ENCODE results near the gene CPVL. TPM values are rescaled to one million over a fixed set of nuclear protein-coding genes. Genes with fewer than 3 reads are reported as not detected.
A peak's percentile ranks its signal among the peaks of the same experiment; 100 is the strongest.

Gene CPVL
- total RNA-seq, 2 donors from 2014 or later = 4.7 to 48.3 TPM

GRCh38 chr7:29184599-29184998 is 38.3 kb upstream of the CPVL start:
- intact Hi-C loops (cut with DNase I) = no loop called here
- Histone ChIP-seq H3K27me3 (replicated peaks; ENCODE audit: insufficient read depth) (no peaks in the 10 kb centered on the region), H3K9me3 (no peaks in the 10 kb centered on the region), H3K36me3 (no peaks in the 10 kb centered on the region), H3K4me1 (replicated peaks) (no peaks in the 10 kb centered on the region), H3K27ac (no peak overlapping the region), H3K4me3 (no peak overlapping the region)
- no peak for DNase-seq (ENCODE audit: low spot score)
- WGBS = 98% methylated on average over 2 of the region's 2 CpGs
- TF ChIP-seq POLR2A (IDR thresholded peaks at IDR 0.05) (no peak), POLR2AphosphoS5 (IDR thresholded peaks at IDR 0.05) (no peak)
- TF ChIP-seq, protein P1, sequence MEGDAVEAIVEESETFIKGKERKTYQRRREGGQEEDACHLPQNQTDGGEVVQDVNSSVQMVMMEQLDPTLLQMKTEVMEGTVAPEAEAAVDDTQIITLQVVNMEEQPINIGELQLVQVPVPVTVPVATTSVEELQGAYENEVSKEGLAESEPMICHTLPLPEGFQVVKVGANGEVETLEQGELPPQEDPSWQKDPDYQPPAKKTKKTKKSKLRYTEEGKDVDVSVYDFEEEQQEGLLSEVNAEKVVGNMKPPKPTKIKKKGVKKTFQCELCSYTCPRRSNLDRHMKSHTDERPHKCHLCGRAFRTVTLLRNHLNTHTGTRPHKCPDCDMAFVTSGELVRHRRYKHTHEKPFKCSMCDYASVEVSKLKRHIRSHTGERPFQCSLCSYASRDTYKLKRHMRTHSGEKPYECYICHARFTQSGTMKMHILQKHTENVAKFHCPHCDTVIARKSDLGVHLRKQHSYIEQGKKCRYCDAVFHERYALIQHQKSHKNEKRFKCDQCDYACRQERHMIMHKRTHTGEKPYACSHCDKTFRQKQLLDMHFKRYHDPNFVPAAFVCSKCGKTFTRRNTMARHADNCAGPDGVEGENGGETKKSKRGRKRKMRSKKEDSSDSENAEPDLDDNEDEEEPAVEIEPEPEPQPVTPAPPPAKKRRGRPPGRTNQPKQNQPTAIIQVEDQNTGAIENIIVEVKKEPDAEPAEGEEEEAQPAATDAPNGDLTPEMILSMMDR (IDR thresholded peaks at IDR 0.05) = no peak

DNA sequence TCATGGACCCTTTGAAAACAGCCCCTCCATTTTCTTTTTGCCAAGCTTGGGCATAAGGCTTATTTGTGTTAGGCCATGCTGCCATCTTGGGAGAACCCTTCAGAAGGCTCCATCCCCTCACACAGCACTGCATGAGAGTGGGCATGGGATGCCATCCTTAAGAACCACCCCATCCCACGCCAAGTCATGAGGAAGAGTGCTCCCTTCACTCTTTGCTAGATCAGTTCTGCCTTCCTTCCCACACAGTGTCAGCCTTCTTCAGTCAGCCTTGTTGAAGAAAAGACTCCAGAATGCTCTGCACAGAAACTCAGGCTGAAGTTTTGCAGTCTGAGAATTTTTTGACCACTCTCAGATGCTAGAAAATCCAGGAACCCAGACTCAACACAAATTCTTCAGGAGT is 32.8 kb upstream of the CPVL start:
- TF ChIP-seq POLR2A (IDR thresholded peaks at IDR 0.05) (no peak), POLR2AphosphoS5 (IDR thresholded peaks at IDR 0.05) (no peak)
- TF ChIP-seq, protein P1 (IDR thresholded peaks at IDR 0.05) = no peak
- 80% methylated on average over 1 of the region's 1 CpG for WGBS

DNA sequence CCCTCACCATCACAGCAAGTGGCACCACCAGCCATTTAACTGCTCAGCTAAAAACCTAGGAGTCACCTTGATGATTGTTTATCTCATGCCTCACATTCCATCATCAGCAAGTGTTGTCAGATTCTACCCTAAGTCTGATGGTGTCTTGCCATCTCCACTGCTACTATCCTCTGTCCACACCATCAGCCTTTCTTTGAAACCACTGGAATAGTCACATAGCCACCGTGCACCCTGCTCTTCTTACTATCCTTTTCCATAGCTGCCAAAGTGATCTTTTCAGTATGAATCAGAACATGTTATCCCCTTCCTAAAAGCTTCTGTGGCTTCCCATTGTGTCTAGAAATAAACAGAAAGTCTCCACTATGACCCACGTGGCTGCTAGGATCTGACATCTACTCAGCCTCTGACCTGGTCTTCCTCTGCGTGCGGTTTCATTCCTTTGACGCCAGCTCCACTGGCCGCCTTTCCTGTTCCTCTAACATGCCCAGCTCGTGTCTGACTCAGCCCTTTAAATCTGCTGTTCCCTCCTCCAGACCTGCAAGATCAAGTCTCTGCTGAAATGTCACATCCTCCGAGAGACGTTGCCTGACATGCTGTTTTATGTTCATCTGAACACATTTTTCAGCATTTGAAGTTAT is 31.7 kb upstream of the CPVL start:
- Histone ChIP-seq H3K27me3 (replicated peaks; ENCODE audit: insufficient read depth) (no peaks in the 10 kb centered on the region), H3K9me3 (no peaks in the 10 kb centered on the region), H3K36me3 (no peaks in the 10 kb centered on the region), H3K4me3 (no peak overlapping the region), H3K27ac (peak overlapping the region in 1 of 2 donors; percentile 32), H3K4me1 (replicated peaks) (no peaks in the 10 kb centered on the region)
- 43% methylated on average over 9 of the region's 9 CpGs for WGBS
- intact Hi-C loops (cut with DNase I) = no loop called here
- DNase-seq (ENCODE audit: low spot score) = peak; percentile 23
- TF ChIP-seq, protein P1 (IDR thresholded peaks at IDR 0.05) = no peak
- peak; percentile 33 for TF ChIP-seq POLR2AphosphoS5 (IDR thresholded peaks at IDR 0.05)
- TF ChIP-seq POLR2A (IDR thresholded peaks at IDR 0.05) = no peak

More for the DNA sequence above, 32.8 kb upstream of the CPVL start:
- H3K9me3 ChIP-seq = no peaks in the 10 kb centered on the region
- no peaks in the 10 kb centered on the region for H3K4me1 ChIP-seq (replicated peaks)
- H3K27ac ChIP-seq = no peak overlapping the region
- H3K36me3 ChIP-seq = no peaks in the 10 kb centered on the region
- no peak for DNase-seq (ENCODE audit: low spot score)
- intact Hi-C loops (cut with DNase I) = no loop called here
- no peaks in the 10 kb centered on the region for H3K27me3 ChIP-seq (replicated peaks; ENCODE audit: insufficient read depth)
- no peak overlapping the region for H3K4me3 ChIP-seq

- Histone ChIP-seq H3K27ac (no peak overlapping the region), H3K9me3 (no peaks in the 10 kb centered on the region), H3K27me3 (replicated peaks; ENCODE audit: insufficient read depth) (no peaks in the 10 kb centered on the region), H3K4me1 (replicated peaks) (no peaks in the 10 kb centered on the region), H3K4me3 (no peak overlapping the region), H3K36me3 (no peaks in the 10 kb centered on the region)
- intact Hi-C loops (cut with DNase I) = no loop called here
- TF ChIP-seq, protein P1 (IDR thresholded peaks at IDR 0.05) = no peak
- TF ChIP-seq POLR2AphosphoS5 (IDR thresholded peaks at IDR 0.05) (no peak), POLR2A (IDR thresholded peaks at IDR 0.05) (no peak)
- 82% methylated on average over 3 of the region's 3 CpGs for WGBS
- no peak for DNase-seq (ENCODE audit: low spot score)
Measured at GRCh38 chr7:29173458-29173857, 27.1 kb upstream of the CPVL start.

DNA sequence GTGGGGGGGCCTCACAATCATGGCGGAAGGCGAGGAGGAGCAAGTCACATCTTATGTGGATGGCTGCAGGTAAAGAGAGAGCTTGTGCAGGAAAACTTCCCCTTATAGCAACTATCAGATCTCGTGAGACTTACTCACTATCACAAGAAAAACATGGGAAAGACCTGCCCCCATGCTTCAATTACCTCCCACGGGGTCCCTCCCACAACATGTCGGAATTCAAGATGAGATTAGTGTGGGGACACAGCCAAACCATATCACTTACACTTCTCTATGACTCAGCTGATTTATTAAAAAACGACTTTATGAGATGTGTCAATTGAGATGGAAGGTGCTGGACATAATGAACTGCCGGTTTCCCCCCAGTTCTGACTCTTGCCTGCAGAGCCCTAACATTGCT is 24.4 kb upstream of the CPVL start:
- no peak for DNase-seq (ENCODE audit: low spot score)
- Histone ChIP-seq H3K4me3 (no peak overlapping the region), H3K4me1 (replicated peaks) (no peaks in the 10 kb centered on the region), H3K27ac (no peak overlapping the region), H3K27me3 (replicated peaks; ENCODE audit: insufficient read depth) (no peaks in the 10 kb centered on the region), H3K9me3 (no peaks in the 10 kb centered on the region), H3K36me3 (no peaks in the 10 kb centered on the region)
- TF ChIP-seq, protein P1 (IDR thresholded peaks at IDR 0.05) = no peak
- TF ChIP-seq POLR2AphosphoS5 (IDR thresholded peaks at IDR 0.05) (no peak), POLR2A (IDR thresholded peaks at IDR 0.05) (no peak)
- WGBS = 77% methylated on average over 7 of the region's 7 CpGs
- intact Hi-C loops (cut with DNase I) = no loop called here

Measured in prostate gland (tissue), 2 donors.